HepG2 (cell line): ENCODE measurements around the gene HOXB2. TPM values are rescaled to one million over a fixed set of nuclear protein-coding genes. Genes with fewer than 3 reads are reported as not detected.

Experiments used
- ATAC-seq: fragments of 200-7000 bp; cut with Tn5 transposase; 3 replicates; pipeline ENCODE4 v1.9.1; 2020; ENCODE audit warnings: mild to moderate bottlenecking, moderate library complexity
- BruUV-seq: library from RNA; stranded (reverse); fragments of 400-500 nt; replicated peaks from 2 replicates; lab custom pipeline; 2021; lab: Mats Ljungman, UMichigan
- CTCF ChIA-PET: fragments of 300-600 bp; formaldehyde crosslinking; extraction: SDS; loops from one replicate; lab custom pipeline; 2021; ENCODE audit warnings: low total read pairs, inconsistent platforms, low intra/inter-chr PET ratio; lab: Yijun Ruan, JAX
- POLR2A ChIA-PET: fragments of 350-600 bp; sonication (Branson Sonifier 250); formaldehyde crosslinking; loops from one replicate; lab custom pipeline; 2020; ENCODE audit warnings: antibody characterized with exemption, inconsistent platforms; lab: Yijun Ruan, JAX
- DNase-seq: peaks from one replicate; pipeline ENCODE4 v3.0.0-alpha.2; 2015; ENCODE audit warnings: low spot score
- FAIRE-seq: peaks from 3 replicates; lab custom pipeline; 2011; peaks lifted over from hg19 to GRCh38; lab: Jason Lieb, UNC
- H2AFZ ChIP-seq: one replicate; pipeline ENCODE4 v1.6.1; 2011; ENCODE audit warnings: low read length, inconsistent platforms
- H3K27ac ChIP-seq: fragments of 300-600 bp; 3 replicates; pipeline ENCODE4 v1.8.0; 2011; ENCODE audit warnings: mixed run types, mild to moderate bottlenecking, mixed read lengths, low read length, inconsistent platforms; ENCODE audit not compliant: insufficient read depth; ENCODE audit errors: extremely low read length
- H3K27me3 ChIP-seq, 2 experiments: fragments of 200-600 bp in 1 of 2; 2 replicates in 1 of 2; 3 replicates in 1 of 2; pipeline versions ENCODE4 v1.6.0 to v1.8.0; 2011; ENCODE audit warnings: low read length in 2 of 2, mild to moderate bottlenecking in 2 of 2, moderate library complexity in 2 of 2, inconsistent platforms in 1 of 2; ENCODE audit not compliant: insufficient read depth in 2 of 2, control insufficient read depth in 1 of 2
- H3K36me3 ChIP-seq, 2 experiments: fragments of 200-600 bp in 1 of 2; replicated peaks in 1 of 2; 2 replicates in 1 of 2; 3 replicates in 1 of 2; pipeline versions ENCODE4 v1.5.1 to v1.8.0; 2011; ENCODE audit warnings: low read length in 2 of 2, inconsistent platforms in 1 of 2; ENCODE audit not compliant: insufficient read depth in 2 of 2, control insufficient read depth in 1 of 2
- H3K4me1 ChIP-seq: 2 replicates; pipeline ENCODE4 v1.5.1; 2012; ENCODE audit warnings: low read length, inconsistent platforms; ENCODE audit not compliant: insufficient read depth
- H3K4me2 ChIP-seq: 2 replicates; pipeline ENCODE4 v1.6.0; 2011; ENCODE audit warnings: low read depth, low read length, inconsistent platforms
- H3K4me3 ChIP-seq, 3 experiments: fragments of 200-600 bp in 1 of 3; sonication (generic), shearing (Covaris generic) in 1 of 3; replicated peaks in 1 of 3; 2 replicates each; pipeline ENCODE4 v1.5.1; 2011 to 2016; ENCODE audit warnings: low read length in 3 of 3, inconsistent platforms in 2 of 3, low read depth in 2 of 3, mild to moderate bottlenecking in 2 of 3, control low read depth in 1 of 3, mixed read lengths in 1 of 3; ENCODE audit not compliant: insufficient read depth in 1 of 3
- H3K79me2 ChIP-seq: one replicate; pipeline ENCODE4 v1.6.1; 2011; ENCODE audit warnings: low read length, inconsistent platforms; ENCODE audit not compliant: insufficient read depth
- H3K9ac ChIP-seq: 2 replicates; pipeline ENCODE4 v1.6.0; 2011; ENCODE audit warnings: mild to moderate bottlenecking, low read depth, low read length, inconsistent platforms; ENCODE audit not compliant: insufficient read depth
- H3K9me3 ChIP-seq: 2 replicates; pipeline ENCODE4 v1.5.1; 2012; ENCODE audit warnings: mild to moderate bottlenecking, low read length
- H4K20me1 ChIP-seq: 2 replicates; pipeline ENCODE4 v1.6.0; 2011; ENCODE audit warnings: inconsistent platforms, mild to moderate bottlenecking, low read length, moderate library complexity; ENCODE audit not compliant: insufficient read depth
- FOSL1 ChIP-seq: sonication (generic); formaldehyde crosslinking; IDR thresholded peaks from 2 replicates; pipeline ENCODE4 v1.9.0; 2021; ENCODE audit warnings: missing genetic modification reagents, borderline replicate concordance
- FOXK1 ChIP-seq: sonication (generic); formaldehyde crosslinking; IDR thresholded peaks from 2 replicates; pipeline ENCODE4 v1.4.0; 2020; ENCODE audit warnings: low read depth, missing genetic modification reagents, borderline replicate concordance
- MLLT10 ChIP-seq: sonication (generic); formaldehyde crosslinking; IDR thresholded peaks from 2 replicates; pipeline ENCODE4 v1.4.0; 2020; ENCODE audit warnings: missing genetic modification reagents
- NKX3-1 ChIP-seq: sonication (generic); formaldehyde crosslinking; IDR thresholded peaks from 2 replicates; pipeline ENCODE4 v1.5.0; 2020; ENCODE audit warnings: missing genetic modification reagents
- RERE ChIP-seq: IDR thresholded peaks from 2 replicates; pipeline ENCODE4 v1.6.1; 2016; ENCODE audit warnings: low read depth, missing genetic modification reagents, missing compliant biosample characterization
- ZNF720 ChIP-seq: sonication (generic); formaldehyde crosslinking; IDR thresholded peaks from 2 replicates; pipeline ENCODE4 v1.4.0; 2020; ENCODE audit warnings: missing genetic modification reagents
- ZNF773 ChIP-seq: sonication (generic); formaldehyde crosslinking; IDR thresholded peaks from 2 replicates; pipeline ENCODE4 v1.4.0; 2020; ENCODE audit warnings: missing genetic modification reagents, borderline replicate concordance
- WGBS: methylation state at CpG from one replicate; pipeline ENCODE4 v1.1.6; 2017; ENCODE audit warnings: low lambda C conversion rate; 5-methylcytosine and 5-hydroxymethylcytosine counted together
- in situ Hi-C: cut with HindIII; loops from 2 replicates; pipeline ENCODE4 v1.10.0; 2017; ENCODE audit warnings: low pct_unique_long_range_greater_than_20kb; ENCODE audit not compliant: extremely low pct_ligation_motif_present
- intact Hi-C: fragments of 100-400 bp; cut with micrococcal nuclease; formaldehyde crosslinking; loops from one replicate; pipeline ENCODE4 v1.10.0; 2022; ENCODE audit not compliant: unreplicated experiment
- polyA plus RNA-seq, 8 experiments: library from polyadenylated mRNA; depleted of rRNA in 3 of 8; stranded (reverse) in 7 of 8; unstranded in 1 of 8; fragments of >200 nt; fragmentation: Illumina TruSeq in 4 of 8; extraction: Trizol in 4 of 8; gene quantifications; 2 replicates each; pipeline versions ENCODE4 v1.2.1 to v1.2.3, GENCODE V29; 2011 to 2016; ENCODE audit warnings: low read depth in 4 of 8, missing spikeins in 1 of 8, mixed read lengths in 1 of 8; ENCODE audit not compliant: insufficient read depth in 1 of 8
- total RNA-seq, 5 experiments: library from RNA; depleted of rRNA; stranded (reverse); fragments of >200 nt; fragmentation: Illumina TruSeq; extraction: Trizol; gene quantifications; 2 replicates each; pipeline ENCODE4 v1.2.3, GENCODE V29; 2016; ENCODE audit warnings: low read depth in 1 of 5

Gene HOXB2
- total and polyA plus RNA-seq, 2 of the 13 experiments (the other 11 are each of a cell fraction or from before 2014, with no cell fraction given) = not detected

- ChIA-PET CTCF (no interaction called here), POLR2A (no interaction called here)
- WGBS = 0% methylated on average over 1 of the region's 1 CpG
- Histone ChIP-seq H4K20me1 (no peaks in the 10 kb centered on the region; the same call in 1 of the 2 replicates), H3K36me3 (no peaks in the 10 kb centered on the region), H3K9me3 (no peaks in the 10 kb centered on the region), H3K4me2 (no peak overlapping the region), H2AFZ (no peak overlapping the region), H3K9ac (no peak overlapping the region), H3K79me2 (no peaks in the 10 kb centered on the region), H3K4me3 (no peak overlapping the region), H3K27ac (no peak overlapping the region), H3K27me3 (peaks cover 28 to 92% of the 10 kb centered on the region in 2 experiments), H3K4me1 (no peaks in the 10 kb centered on the region)
- no TSS peak for BruUV-seq
- no peak for ATAC-seq
- FAIRE-seq = no peak
- DNase-seq = no peak
- intact Hi-C loops (no loop called here), in situ Hi-C loops (no loop called here)
- TF ChIP-seq FOSL1 (CRISPR knock-in tag) = no peak
- TF ChIP-seq MLLT10 (CRISPR knock-in tag) = no peak
- no peak for TF ChIP-seq NKX3-1
- TF ChIP-seq ZNF773 (CRISPR knock-in tag) = no peak
- TF ChIP-seq RERE = no peak
- no peak for TF ChIP-seq FOXK1
- no peak for TF ChIP-seq ZNF720 (CRISPR knock-in tag)
Measured at GRCh38 chr17:48553826-48554225, 8.9 kb upstream of the HOXB2 start.
